GM12864 (cell line): Measurements from ENCODE around the gene TUBB3.

Experiments used
- DNase-seq: peaks from one replicate; pipeline ENCODE4 v3.0.0-alpha.2; 2011; ENCODE audit warnings: low read depth
- H3K4me3 ChIP-seq: 2 replicates; pipeline ENCODE4 v1.5.1; 2011; ENCODE audit warnings: mild to moderate bottlenecking, low read depth, low read length, control low read depth
- CTCF ChIP-seq: IDR thresholded peaks from 2 replicates; pipeline ENCODE4 v1.5.1; 2011; ENCODE audit warnings: low read depth, mild to moderate bottlenecking, moderate library complexity, low read length, control low read depth, inconsistent platforms; ENCODE audit errors: missing control alignments

Gene TUBB3

GRCh38 chr16:89903908-89904515 is 19.1 kb upstream of the TUBB3 start:
- H3K4me3 ChIP-seq = no peak overlapping the region
- no peak for TF ChIP-seq CTCF
- no peak for DNase-seq

- no peak for DNase-seq
- TF ChIP-seq CTCF = no peak
Measured at GRCh38 chr16:89904606-89905510, 18.3 kb upstream of the TUBB3 start.

GRCh38 chr16:89905511-89906139 is 17.5 kb upstream of the TUBB3 start:
- DNase-seq = no peak
- H3K4me3 ChIP-seq = no peak overlapping the region
- TF ChIP-seq CTCF = no peak

More at GRCh38 chr16:89904606-89905510, 18.3 kb upstream of the TUBB3 start:
- H3K4me3 ChIP-seq = no peak overlapping the region

- no peak overlapping the region for H3K4me3 ChIP-seq
- TF ChIP-seq CTCF = no peak
- DNase-seq = no peak
Measured at GRCh38 chr16:89906140-89907025, 16.8 kb upstream of the TUBB3 start.

GRCh38 chr16:89907055-89907814 is 15.9 kb upstream of the TUBB3 start:
- no peak for DNase-seq
- TF ChIP-seq CTCF = no peak
- no peak overlapping the region for H3K4me3 ChIP-seq

- TF ChIP-seq CTCF = no peak
- no peak overlapping the region for H3K4me3 ChIP-seq
- DNase-seq = no peak
Measured at GRCh38 chr16:89908236-89908635, 14.9 kb upstream of the TUBB3 start.
